Measurements from ENCODE around the gene ATXN2.

GRCh38 chr12:111444314-111444924 is 154.7 kb downstream of the ATXN2 start:
- TF ChIP-seq CTCF (IDR thresholded peaks at IDR 0.05) (no peak), ZFX (IDR thresholded peaks at IDR 0.05; ENCODE audit: borderline replicate concordance) (no peak)
